CD8-positive, alpha-beta memory T cell (primary cell): ENCODE results near the gene ADGRV1. TPM values are rescaled to one million over a fixed set of nuclear protein-coding genes. Genes with fewer than 3 reads are reported as not detected.
"Not testable (repeated sequence)": the region's sequence is repeated elsewhere in the genome, so short reads cannot be mapped to it uniquely, and the experiment has no call there.

Experiments used
- CTCF ChIA-PET: fragments of 350-600 bp; sonication (Branson Sonifier 250); formaldehyde crosslinking; loops from one replicate; lab custom pipeline; 2021; ENCODE audit warnings: antibody characterized with exemption; lab: Charles Lee
- POLR2A ChIA-PET: fragments of 350-600 bp; sonication (Branson Sonifier 250); formaldehyde crosslinking; loops from one replicate; lab custom pipeline; 2021; ENCODE audit warnings: antibody characterized with exemption; lab: Charles Lee
- DNase-seq, 5 donors: peaks; one replicate each; pipeline versions ENCODE4 v3.0.0 to v3.0.0-alpha.2; 2020 to 2022; ENCODE audit warnings: mixed read lengths in 1 of 5
- H3K27ac ChIP-seq: one replicate; pipeline ENCODE4 v1.7.0; 2013; ENCODE audit warnings: low read depth, mild to moderate bottlenecking, low read length, moderate library complexity
- H3K27me3 ChIP-seq: 2 replicates; pipeline ENCODE4 v1.7.0; 2013; ENCODE audit warnings: low read length, mild to moderate bottlenecking; ENCODE audit not compliant: insufficient read depth, poor library complexity, severe bottlenecking
- H3K36me3 ChIP-seq: 2 replicates; pipeline ENCODE4 v1.7.0; 2013; ENCODE audit warnings: mild to moderate bottlenecking, low read length, moderate library complexity; ENCODE audit not compliant: insufficient read depth
- H3K4me1 ChIP-seq: 2 replicates; pipeline ENCODE4 v1.7.0; 2013; ENCODE audit warnings: mild to moderate bottlenecking, low read length, moderate library complexity; ENCODE audit not compliant: insufficient read depth
- H3K4me3 ChIP-seq: 2 replicates; pipeline ENCODE4 v1.7.0; 2013; ENCODE audit warnings: mild to moderate bottlenecking, low read length
- H3K9me3 ChIP-seq: 2 replicates; pipeline ENCODE4 v1.7.0; 2013; ENCODE audit warnings: mild to moderate bottlenecking, low read length
- H3K27ac Mint-ChIP-seq, 8 donors: one replicate each; pipeline ENCODE4 v1.8.0; 2020 to 2021; ENCODE audit warnings: mixed read lengths in 8 of 8, mild to moderate bottlenecking in 6 of 8, inconsistent platforms in 3 of 8, moderate library complexity in 3 of 8
- H3K27me3 Mint-ChIP-seq, 2 donors: one replicate each; pipeline ENCODE4 v1.8.0; 2020 to 2021; ENCODE audit warnings: mixed read lengths in 2 of 2, mild to moderate bottlenecking in 1 of 2, moderate library complexity in 1 of 2
- H3K36me3 Mint-ChIP-seq, 3 donors: one replicate each; pipeline ENCODE4 v1.8.0; 2020 to 2021; ENCODE audit warnings: mixed read lengths in 3 of 3, inconsistent platforms in 1 of 3, mild to moderate bottlenecking in 1 of 3
- H3K4me1 Mint-ChIP-seq, 3 donors: one replicate each; pipeline ENCODE4 v1.8.0; 2020 to 2021; ENCODE audit warnings: mixed read lengths in 3 of 3, inconsistent platforms in 1 of 3, mild to moderate bottlenecking in 1 of 3
- H3K4me3 Mint-ChIP-seq, 7 donors: one replicate each; pipeline ENCODE4 v1.8.0; 2020 to 2021; ENCODE audit warnings: mixed read lengths in 7 of 7, mild to moderate bottlenecking in 6 of 7, moderate library complexity in 4 of 7, inconsistent platforms in 2 of 7
- H3K9me3 Mint-ChIP-seq, 5 donors: one replicate each; pipeline ENCODE4 v1.8.0; 2020 to 2022; ENCODE audit warnings: mixed read lengths in 5 of 5, mild to moderate bottlenecking in 3 of 5, moderate library complexity in 2 of 5, inconsistent platforms in 1 of 5
- polyA plus RNA-seq: library from polyadenylated mRNA; unstranded; fragments of 300-500 nt; fragmentation: Illumina TruSeq; gene quantifications from one replicate; pipeline ENCODE4 v1.2.3, GENCODE V29; 2021
- total RNA-seq, 2 experiments: library from RNA; stranded (reverse); gene quantifications; one replicate each; pipeline ENCODE4 v1.2.3, GENCODE V29; 2021

Gene ADGRV1
- total and polyA plus RNA-seq, 3 experiments from 2014 or later = 0.33 to 0.44 TPM; not detected in 1

DNA sequence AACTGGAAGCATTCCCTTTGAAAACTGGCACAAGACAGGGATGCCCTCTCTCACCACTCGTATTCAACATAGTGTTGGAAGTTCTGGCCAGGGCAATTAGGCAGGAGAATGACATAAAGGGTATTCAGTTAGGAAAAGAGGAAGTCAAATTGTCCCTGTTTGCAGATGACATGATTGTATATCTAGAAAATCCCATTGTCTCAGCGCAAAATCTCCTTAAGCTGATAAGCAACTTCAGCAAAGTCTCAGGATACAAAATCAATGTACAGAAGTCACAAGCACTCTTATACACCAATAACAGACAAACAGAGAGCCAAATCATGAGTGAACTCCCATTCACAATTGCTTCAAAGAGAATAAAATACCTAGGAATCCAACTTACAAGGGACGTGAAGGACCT lies 128.9 kb downstream of the ADGRV1 start:
- H3K4me1 ChIP-seq, H3K36me3 ChIP-seq, H3K27ac ChIP-seq, H3K36me3 Mint-ChIP-seq, H3K27me3 Mint-ChIP-seq, H3K4me3 ChIP-seq, H3K4me1 Mint-ChIP-seq, H3K27ac Mint-ChIP-seq, H3K4me3 Mint-ChIP-seq, CTCF ChIA-PET, DNase-seq, H3K27me3 ChIP-seq, H3K9me3 ChIP-seq, H3K9me3 Mint-ChIP-seq, POLR2A ChIA-PET: not testable (repeated sequence)

DNA sequence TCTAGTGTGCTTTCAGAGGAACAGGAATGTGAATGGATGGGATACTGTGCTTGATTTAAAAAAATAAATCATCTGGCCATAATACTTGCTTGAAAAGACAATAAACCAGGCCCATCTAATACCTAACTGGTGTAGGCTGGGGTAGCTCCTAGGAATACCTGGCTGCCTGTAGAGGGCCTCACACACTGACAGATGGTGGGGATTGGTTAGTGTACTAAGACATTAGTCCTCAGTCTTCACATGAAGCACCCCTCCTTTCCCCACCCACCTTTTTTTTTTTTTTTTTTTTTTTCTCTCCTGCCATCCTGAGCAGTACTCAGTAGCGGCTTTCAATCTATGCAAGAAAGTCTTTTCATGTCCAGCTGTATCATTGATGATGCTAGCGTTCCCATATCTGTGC lies 130.5 kb downstream of the ADGRV1 start:
- Histone ChIP-seq H3K4me1 (no peaks in the 10 kb centered on the region), H3K36me3 (no peaks in the 10 kb centered on the region), H3K9me3 (no peaks in the 10 kb centered on the region), H3K27ac (no peak overlapping the region), H3K4me3 (no peak overlapping the region), H3K27me3 (no peaks in the 10 kb centered on the region)
- H3K4me3 Mint-ChIP-seq = no peak overlapping the region
- no peak overlapping the region for H3K27ac Mint-ChIP-seq
- CTCF ChIA-PET = no interaction called here
- H3K36me3 Mint-ChIP-seq = no peaks in the 10 kb centered on the region
- H3K27me3 Mint-ChIP-seq = no peaks in the 10 kb centered on the region
- no peak for DNase-seq
- H3K9me3 Mint-ChIP-seq = peaks cover 0 to 5% (median 0%) of the 10 kb centered on the region in 5 donors
- no peaks in the 10 kb centered on the region for H3K4me1 Mint-ChIP-seq
- POLR2A ChIA-PET = no interaction called here

DNA sequence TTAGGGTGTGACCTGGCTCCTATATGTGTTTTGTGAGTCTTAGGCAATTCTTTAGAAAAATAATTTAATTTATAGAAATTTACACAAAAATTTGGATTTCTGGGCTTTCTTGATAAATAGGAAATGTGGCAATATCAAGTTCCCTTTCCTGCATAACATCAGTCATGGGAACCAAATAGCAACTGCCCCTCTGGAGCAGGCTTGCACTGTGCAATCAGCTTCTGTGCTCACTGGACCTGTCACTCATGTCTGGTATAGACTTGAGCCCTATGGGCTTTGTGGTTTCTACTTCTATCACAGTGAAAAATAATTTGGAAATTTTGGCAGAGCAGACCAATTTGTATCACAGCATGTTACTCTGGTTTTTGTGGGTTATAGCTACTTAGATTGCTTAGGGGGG lies 131.7 kb downstream of the ADGRV1 start:
- DNase-seq = no peak
- no peaks in the 10 kb centered on the region for H3K36me3 Mint-ChIP-seq
- H3K27ac Mint-ChIP-seq = no peak overlapping the region
- no peaks in the 10 kb centered on the region for H3K4me1 Mint-ChIP-seq
- H3K4me3 Mint-ChIP-seq = no peak overlapping the region
- peaks cover 0 to 3% (median 0%) of the 10 kb centered on the region in 5 donors for H3K9me3 Mint-ChIP-seq
- CTCF ChIA-PET = no interaction called here
- no peak overlapping the region for H3K4me3 ChIP-seq
- POLR2A ChIA-PET = no interaction called here
- no peaks in the 10 kb centered on the region for H3K36me3 ChIP-seq
- no peaks in the 10 kb centered on the region for H3K27me3 ChIP-seq
- H3K4me1 ChIP-seq = no peaks in the 10 kb centered on the region
- no peaks in the 10 kb centered on the region for H3K9me3 ChIP-seq
- H3K27ac ChIP-seq = no peak overlapping the region
- peaks cover 0 to 3% of the 10 kb centered on the region in 2 donors for H3K27me3 Mint-ChIP-seq

DNA sequence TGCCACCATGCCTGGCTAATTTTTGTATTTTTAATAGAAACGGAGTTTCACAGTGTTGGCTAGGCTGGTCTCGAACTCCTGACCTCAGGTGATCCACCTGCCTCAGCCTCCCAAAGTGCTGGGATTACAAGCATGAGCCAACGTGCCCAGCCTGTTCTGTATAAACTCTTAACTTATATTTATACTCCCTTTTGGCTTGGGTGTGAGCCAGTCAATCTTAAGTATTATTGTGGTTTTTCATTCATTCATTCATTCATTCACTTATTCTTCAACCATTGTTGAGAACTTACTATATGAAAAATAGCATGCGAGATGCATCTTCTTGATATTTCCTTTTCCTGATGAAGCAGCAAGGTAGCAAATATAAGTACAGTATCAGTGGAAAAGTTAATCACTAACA lies 132.9 kb downstream of the ADGRV1 start:
- Mint-ChIP-seq H3K4me1 (no peaks in the 10 kb centered on the region), H3K27ac (no peak overlapping the region), H3K4me3 (no peak overlapping the region), H3K27me3 (peaks cover 1 to 3% of the 10 kb centered on the region in 2 donors), H3K36me3 (no peaks in the 10 kb centered on the region), H3K9me3 (peaks cover 0 to 3% (median 0%) of the 10 kb centered on the region in 5 donors)
- H3K9me3 ChIP-seq = no peaks in the 10 kb centered on the region
- H3K36me3 ChIP-seq = no peaks in the 10 kb centered on the region
- no peak overlapping the region for H3K27ac ChIP-seq
- DNase-seq = no peak
- H3K27me3 ChIP-seq = no peaks in the 10 kb centered on the region
- ChIA-PET POLR2A (no interaction called here), CTCF (no interaction called here)
- no peak overlapping the region for H3K4me3 ChIP-seq
- H3K4me1 ChIP-seq = no peaks in the 10 kb centered on the region

DNA sequence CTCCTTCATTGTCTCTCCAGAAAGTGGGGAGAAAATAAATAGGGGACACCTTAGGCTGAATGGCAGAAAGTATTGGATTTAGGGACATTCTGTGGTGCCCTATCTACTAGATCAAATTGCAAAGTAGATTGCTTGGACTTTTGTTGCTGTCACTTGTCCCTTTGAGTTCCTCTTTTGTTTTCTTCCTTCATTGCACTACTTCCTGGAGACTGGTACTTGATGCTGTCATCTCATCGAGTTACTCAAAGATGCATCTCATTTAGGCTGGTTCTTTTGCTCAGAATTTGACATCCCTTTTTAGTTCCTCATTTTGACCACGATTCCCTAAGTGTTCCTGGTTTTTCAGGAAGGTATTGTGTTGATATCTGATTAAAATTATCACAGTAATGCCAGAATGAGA lies 137.6 kb downstream of the ADGRV1 start:
- Histone ChIP-seq H3K4me3 (no peak overlapping the region), H3K27ac (no peak overlapping the region), H3K27me3 (no peaks in the 10 kb centered on the region), H3K4me1 (no peaks in the 10 kb centered on the region), H3K36me3 (no peaks in the 10 kb centered on the region), H3K9me3 (no peaks in the 10 kb centered on the region)
- DNase-seq = no peak
- ChIA-PET CTCF (no interaction called here), POLR2A (no interaction called here)
- no peaks in the 10 kb centered on the region for H3K36me3 Mint-ChIP-seq
- H3K4me3 Mint-ChIP-seq = no peak overlapping the region
- no peaks in the 10 kb centered on the region for H3K4me1 Mint-ChIP-seq
- no peaks in the 10 kb centered on the region for H3K9me3 Mint-ChIP-seq
- no peak overlapping the region for H3K27ac Mint-ChIP-seq
- H3K27me3 Mint-ChIP-seq = peaks cover 1 to 3% of the 10 kb centered on the region in 2 donors

DNA sequence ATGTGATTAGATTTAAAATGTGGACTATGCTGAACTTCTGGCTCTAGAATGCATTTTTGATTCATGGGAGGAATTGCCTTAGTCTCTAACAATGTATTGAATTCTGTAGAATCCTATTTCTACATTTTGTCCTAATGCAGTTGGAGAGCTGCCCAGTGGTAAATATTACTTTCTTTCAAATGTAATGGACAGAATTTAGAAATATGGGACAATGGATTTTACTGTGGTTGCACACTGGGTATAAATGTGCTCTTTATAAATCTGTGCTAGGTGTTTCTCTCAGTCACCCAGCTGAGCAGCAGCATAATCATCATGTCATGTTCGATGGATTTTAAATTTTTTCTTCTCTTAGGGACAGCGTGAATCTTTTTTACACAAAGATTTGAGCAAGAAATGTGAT lies 141.7 kb downstream of the ADGRV1 start:
- POLR2A ChIA-PET = no interaction called here
- no peaks in the 10 kb centered on the region for H3K9me3 Mint-ChIP-seq
- DNase-seq = no peak

DNA sequence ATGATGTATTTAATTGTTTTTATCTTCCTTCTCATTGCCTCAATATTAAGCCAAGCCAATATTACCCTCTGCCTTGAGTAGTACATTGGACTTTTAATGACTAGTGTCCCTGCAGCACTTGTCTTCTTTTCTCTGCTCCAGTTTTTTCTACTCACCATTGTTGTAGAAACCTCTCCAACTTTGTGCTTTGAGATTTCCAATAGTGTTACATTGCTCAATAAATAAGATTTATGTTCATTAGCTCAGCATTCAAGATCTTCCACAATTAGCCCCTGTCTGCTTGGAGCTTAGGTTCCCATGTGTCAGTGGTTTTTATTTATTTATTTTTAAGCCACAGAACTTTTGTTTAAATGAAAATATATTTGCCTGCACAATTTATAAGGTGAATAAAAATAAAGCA lies 145.3 kb downstream of the ADGRV1 start:
- Histone ChIP-seq H3K27me3 (no peaks in the 10 kb centered on the region), H3K36me3 (no peaks in the 10 kb centered on the region), H3K27ac (no peak overlapping the region), H3K4me1 (no peaks in the 10 kb centered on the region), H3K4me3 (no peak overlapping the region), H3K9me3 (no peaks in the 10 kb centered on the region)
- no peak overlapping the region for H3K27ac Mint-ChIP-seq
- no peaks in the 10 kb centered on the region for H3K9me3 Mint-ChIP-seq
- ChIA-PET POLR2A (no interaction called here), CTCF (no interaction called here)
- H3K36me3 Mint-ChIP-seq = no peaks in the 10 kb centered on the region
- H3K27me3 Mint-ChIP-seq = peaks cover 0 to 10% of the 10 kb centered on the region in 2 donors
- no peak overlapping the region for H3K4me3 Mint-ChIP-seq
- H3K4me1 Mint-ChIP-seq = no peaks in the 10 kb centered on the region
- DNase-seq = no peak

More for the DNA sequence above, 141.7 kb downstream of the ADGRV1 start:
- Histone ChIP-seq H3K4me1 (no peaks in the 10 kb centered on the region), H3K9me3 (no peaks in the 10 kb centered on the region), H3K27me3 (no peaks in the 10 kb centered on the region), H3K36me3 (no peaks in the 10 kb centered on the region), H3K27ac (no peak overlapping the region), H3K4me3 (no peak overlapping the region)
- Mint-ChIP-seq H3K36me3 (no peaks in the 10 kb centered on the region), H3K4me3 (no peak overlapping the region), H3K4me1 (no peaks in the 10 kb centered on the region), H3K27me3 (peaks cover 1 to 4% of the 10 kb centered on the region in 2 donors), H3K27ac (no peak overlapping the region)
- CTCF ChIA-PET = no interaction called here

DNA sequence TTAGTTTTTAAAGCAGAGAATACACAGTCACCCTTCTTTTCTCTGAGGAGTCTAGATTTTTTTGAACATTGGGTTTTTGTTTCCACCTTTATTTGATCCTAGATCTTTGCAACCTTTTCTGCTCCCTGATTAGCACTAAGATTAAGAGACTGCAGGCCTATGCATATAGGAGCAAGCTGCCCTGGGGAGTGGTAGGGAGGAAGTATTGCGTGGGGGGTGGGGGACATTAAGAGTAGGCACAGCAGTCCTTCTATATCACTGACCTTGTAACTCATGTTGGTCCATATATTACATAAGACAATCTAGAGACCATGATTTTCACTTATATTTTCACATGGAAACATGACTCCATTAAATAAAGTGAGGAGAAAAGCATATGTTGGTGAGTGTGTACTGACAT lies 149.1 kb downstream of the ADGRV1 start:
- Mint-ChIP-seq H3K27ac (no peak overlapping the region), H3K36me3 (no peaks in the 10 kb centered on the region), H3K4me3 (no peak overlapping the region), H3K4me1 (no peaks in the 10 kb centered on the region), H3K9me3 (no peaks in the 10 kb centered on the region), H3K27me3 (peaks cover 0 to 10% of the 10 kb centered on the region in 2 donors)
- Histone ChIP-seq H3K4me1 (no peaks in the 10 kb centered on the region), H3K27ac (no peak overlapping the region), H3K4me3 (no peak overlapping the region), H3K36me3 (no peaks in the 10 kb centered on the region), H3K9me3 (no peaks in the 10 kb centered on the region), H3K27me3 (no peaks in the 10 kb centered on the region)
- ChIA-PET CTCF (no interaction called here), POLR2A (no interaction called here)
- no peak for DNase-seq
